H9 (cell line): ENCODE measurements around the gene METAP2. TPM values are rescaled to one million over a fixed set of nuclear protein-coding genes. Genes with fewer than 3 reads are reported as not detected.

Source experiments
- DNase-seq: peaks from one replicate; pipeline ENCODE4 v3.0.0-alpha.2; 2017
- H2AFZ ChIP-seq: one replicate; pipeline ENCODE4 v1.6.1; 2013; ENCODE audit warnings: mild to moderate bottlenecking, low read length, control low read depth, moderate library complexity
- H2AK5ac ChIP-seq: 2 replicates; pipeline ENCODE4 v1.6.1; 2013; ENCODE audit warnings: low read length, control low read depth, mixed read lengths; ENCODE audit not compliant: insufficient read length
- H2BK120ac ChIP-seq: one replicate; pipeline ENCODE4 v1.6.1; 2013; ENCODE audit warnings: low read depth, mild to moderate bottlenecking, low read length, control low read depth, inconsistent platforms; ENCODE audit not compliant: poor library complexity, severe bottlenecking
- H2BK12ac ChIP-seq: 2 replicates; pipeline ENCODE4 v1.6.1; 2013; ENCODE audit warnings: low read length, control low read depth, mixed read lengths, low read depth; ENCODE audit not compliant: insufficient read length
- H2BK15ac ChIP-seq: 2 replicates; pipeline ENCODE4 v1.6.1; 2013; ENCODE audit warnings: low read depth, low read length, control low read depth
- H2BK20ac ChIP-seq: one replicate; pipeline ENCODE4 v1.6.1; 2013; ENCODE audit warnings: low read depth, mild to moderate bottlenecking, low read length, control low read depth, inconsistent platforms; ENCODE audit not compliant: poor library complexity, severe bottlenecking
- H2BK5ac ChIP-seq: 2 replicates; pipeline ENCODE4 v1.6.1; 2013; ENCODE audit warnings: low read length, control low read depth, mixed read lengths; ENCODE audit not compliant: insufficient read length
- H3K14ac ChIP-seq: 2 replicates; pipeline ENCODE4 v1.6.1; 2013; ENCODE audit warnings: low read length, control low read depth; ENCODE audit not compliant: insufficient read depth
- H3K18ac ChIP-seq: 2 replicates; pipeline ENCODE4 v1.6.1; 2013; ENCODE audit warnings: low read depth, mild to moderate bottlenecking, mixed read lengths, low read length, control low read depth; ENCODE audit not compliant: insufficient read length
- H3K23ac ChIP-seq: 2 replicates; pipeline ENCODE4 v1.6.1; 2013; ENCODE audit warnings: low read length, control low read depth, mixed read lengths, low read depth; ENCODE audit not compliant: insufficient read length
- H3K23me2 ChIP-seq: 2 replicates; pipeline ENCODE4 v1.6.1; 2013; ENCODE audit warnings: low read depth, mild to moderate bottlenecking, mixed read lengths, low read length, control low read depth; ENCODE audit not compliant: insufficient read length, poor library complexity, severe bottlenecking
- H3K27ac ChIP-seq: 2 replicates; pipeline ENCODE4 v1.5.1; 2013; ENCODE audit warnings: low read length, control low read depth, mixed read lengths, low read depth; ENCODE audit not compliant: insufficient read length
- H3K27me3 ChIP-seq: 2 replicates; pipeline ENCODE4 v1.6.1; 2013; ENCODE audit warnings: low read length, control low read depth, inconsistent platforms; ENCODE audit not compliant: insufficient read depth
- H3K4ac ChIP-seq: 2 replicates; pipeline ENCODE4 v1.6.1; 2013; ENCODE audit warnings: low read depth, mild to moderate bottlenecking, control low read depth, inconsistent platforms, low read length, moderate library complexity
- H3K4me1 ChIP-seq: 2 replicates; pipeline ENCODE4 v1.6.1; 2013; ENCODE audit warnings: low read length, control low read depth, inconsistent platforms; ENCODE audit not compliant: insufficient read depth
- H3K4me2 ChIP-seq: 2 replicates; pipeline ENCODE4 v1.6.1; 2013; ENCODE audit warnings: low read length, control low read depth, mixed read lengths; ENCODE audit not compliant: insufficient read length, insufficient read depth
- H3K56ac ChIP-seq: 2 replicates; pipeline ENCODE4 v1.6.1; 2013; ENCODE audit warnings: low read depth, mild to moderate bottlenecking, mixed read lengths, low read length, control low read depth; ENCODE audit not compliant: insufficient read length
- H3K79me1 ChIP-seq: 2 replicates; pipeline ENCODE4 v1.6.1; 2013; ENCODE audit warnings: low read depth, mild to moderate bottlenecking, moderate library complexity, low read length, control low read depth, inconsistent platforms; ENCODE audit not compliant: insufficient read depth, poor library complexity, severe bottlenecking
- H3K79me2 ChIP-seq: 2 replicates; pipeline ENCODE4 v1.6.1; 2013; ENCODE audit warnings: low read length, control low read depth, inconsistent platforms; ENCODE audit not compliant: insufficient read depth
- H3K9ac ChIP-seq: 2 replicates; pipeline ENCODE4 v1.6.1; 2013; ENCODE audit warnings: low read length, control low read depth, mixed read lengths; ENCODE audit not compliant: insufficient read length; ENCODE audit errors: extremely low read depth
- H3K9me3 ChIP-seq: one replicate; pipeline ENCODE4 v1.6.1; 2013; ENCODE audit warnings: low read depth, low read length, inconsistent platforms; ENCODE audit not compliant: control insufficient read depth
- H3T11ph ChIP-seq: one replicate; pipeline ENCODE4 v1.6.1; 2013; ENCODE audit warnings: mild to moderate bottlenecking, low read length, control low read depth, inconsistent platforms
- H4K20me1 ChIP-seq: one replicate; pipeline ENCODE4 v1.6.1; 2013; ENCODE audit not compliant: control insufficient read depth, insufficient read length, insufficient read depth
- H4K5ac ChIP-seq: 2 replicates; pipeline ENCODE4 v1.6.1; 2013; ENCODE audit warnings: low read depth, mild to moderate bottlenecking, mixed read lengths, low read length, control low read depth; ENCODE audit not compliant: insufficient read length
- H4K8ac ChIP-seq: replicated peaks from 2 replicates; pipeline ENCODE4 v1.6.1; 2013; ENCODE audit warnings: low read length, control low read depth, mixed read lengths, low read depth; ENCODE audit not compliant: insufficient read length
- H4K91ac ChIP-seq: 2 replicates; pipeline ENCODE4 v1.6.1; 2013; ENCODE audit warnings: low read depth, mild to moderate bottlenecking, moderate library complexity, mixed read lengths, low read length, control low read depth; ENCODE audit not compliant: insufficient read length
- H3K27ac Mint-ChIP-seq, 3 experiments: 2 replicates in 2 of 3; 3 replicates in 1 of 3; pipeline ENCODE4 v1.8.0; 2020 to 2021; ENCODE audit warnings: mixed read lengths in 3 of 3, mild to moderate bottlenecking in 1 of 3, moderate library complexity in 1 of 3
- H3K27me3 Mint-ChIP-seq: 2 replicates; pipeline ENCODE4 v1.8.0; 2021; ENCODE audit warnings: low read depth, mild to moderate bottlenecking, moderate library complexity, mixed read lengths
- H3K36me3 Mint-ChIP-seq, 3 experiments: 2 replicates in 2 of 3; 3 replicates in 1 of 3; pipeline ENCODE4 v1.8.0; 2020 to 2021; ENCODE audit warnings: low read depth in 3 of 3, mixed read lengths in 3 of 3; ENCODE audit not compliant: insufficient read depth in 1 of 3
- H3K4me1 Mint-ChIP-seq, 2 experiments: 2 replicates each; pipeline ENCODE4 v1.8.0; 2020; ENCODE audit warnings: mixed read lengths in 2 of 2
- H3K4me3 Mint-ChIP-seq, 2 experiments: 2 replicates in 1 of 2; 3 replicates in 1 of 2; pipeline ENCODE4 v1.8.0; 2020 to 2021; ENCODE audit warnings: mild to moderate bottlenecking in 2 of 2, mixed read lengths in 2 of 2, moderate library complexity in 1 of 2
- H3K9me3 Mint-ChIP-seq, 2 experiments: 2 replicates in 1 of 2; 3 replicates in 1 of 2; pipeline ENCODE4 v1.8.0; 2020; ENCODE audit warnings: mild to moderate bottlenecking in 2 of 2, mixed read lengths in 2 of 2, moderate library complexity in 1 of 2
- CTCF ChIP-seq: fragments of 200-600 bp; sonication (generic); conservative IDR thresholded peaks from 3 replicates; pipeline ENCODE4 v1.8.0; 2021; ENCODE audit warnings: antibody characterized with exemption, mild to moderate bottlenecking
- WGBS: extraction: QIAGEN DNeasy Blood & Tissue Kit; methylation state at CpG from one replicate; pipeline ENCODE4 v1.1.7; 2013; ENCODE audit warnings: missing lambda C conversion rate, low lambda C conversion rate, mixed read lengths; ENCODE audit not compliant: insufficient read length; ENCODE audit errors: extremely low coverage; 5-methylcytosine and 5-hydroxymethylcytosine counted together
- total RNA-seq: library from RNA; stranded (reverse); gene quantifications from 2 replicates; pipeline ENCODE4 v1.2.1, GENCODE V29; 2021

Gene METAP2
- total RNA-seq, 1 experiment from 2014 or later: 140 TPM

- no peak overlapping the region for H4K8ac ChIP-seq
- no peaks in the 10 kb centered on the region for H3K23me2 ChIP-seq
- no peak for TF ChIP-seq CTCF
- H2BK20ac ChIP-seq: no peak overlapping the region
- no peaks in the 10 kb centered on the region for H3K9me3 ChIP-seq
- peaks cover 37% of the 10 kb centered on the region; the same call in 1 of the 2 replicates for H3K79me2 ChIP-seq
- H3K27me3 ChIP-seq: no peaks in the 10 kb centered on the region
- no peak overlapping the region for H4K91ac ChIP-seq
- no peak overlapping the region for H2BK120ac ChIP-seq
- Mint-ChIP-seq H3K4me3 (no peak overlapping the region), H3K9me3 (no peaks in the 10 kb centered on the region), H3K27me3 (no peaks in the 10 kb centered on the region), H3K36me3 (peaks cover 49 to 89% (median 67%) of the 10 kb centered on the region in 3 experiments), H3K4me1 (peaks cover 12 to 17% of the 10 kb centered on the region in 2 experiments), H3K27ac (peak overlapping the region in 1 of 3 experiments; percentile 12; a peak in 2 of 7 replicates)
- no CpG with 5 or more reads among the region's 4 CpGs for WGBS
- no peak overlapping the region for H2BK12ac ChIP-seq
- no peak overlapping the region for H2BK15ac ChIP-seq
- H2AFZ ChIP-seq: no peak overlapping the region
- H2AK5ac ChIP-seq: no peak overlapping the region
- no peak overlapping the region for H3K23ac ChIP-seq
- no peak for DNase-seq
- no peak overlapping the region for H3K56ac ChIP-seq
- no peak overlapping the region for H2BK5ac ChIP-seq
- no peak overlapping the region for H3T11ph ChIP-seq
- no peak overlapping the region for H3K14ac ChIP-seq
- no peak overlapping the region for H3K4ac ChIP-seq
- H3K27ac ChIP-seq: no peak overlapping the region
- no peak overlapping the region for H3K4me2 ChIP-seq
- H3K18ac ChIP-seq: no peak overlapping the region
- H3K79me1 ChIP-seq: peaks cover 15% of the 10 kb centered on the region
- no peak overlapping the region for H3K9ac ChIP-seq
- H3K4me1 ChIP-seq: no peaks in the 10 kb centered on the region
- no peak overlapping the region for H4K5ac ChIP-seq
- no peaks in the 10 kb centered on the region for H4K20me1 ChIP-seq
Measured at GRCh38 chr12:95528431-95528830, 54.5 kb downstream of the METAP2 start.
